DMS114 treated with DMSO at 0.1 percent for 48 hours (cell line): ENCODE measurements around the gene CLCN2.

Experiments
- DNase-seq: peaks from one replicate; lab custom pipeline; 2025; ENCODE audit not compliant: unreplicated experiment; lab: John Stamatoyannopoulos, UW

CLCN2 gene

DNA sequence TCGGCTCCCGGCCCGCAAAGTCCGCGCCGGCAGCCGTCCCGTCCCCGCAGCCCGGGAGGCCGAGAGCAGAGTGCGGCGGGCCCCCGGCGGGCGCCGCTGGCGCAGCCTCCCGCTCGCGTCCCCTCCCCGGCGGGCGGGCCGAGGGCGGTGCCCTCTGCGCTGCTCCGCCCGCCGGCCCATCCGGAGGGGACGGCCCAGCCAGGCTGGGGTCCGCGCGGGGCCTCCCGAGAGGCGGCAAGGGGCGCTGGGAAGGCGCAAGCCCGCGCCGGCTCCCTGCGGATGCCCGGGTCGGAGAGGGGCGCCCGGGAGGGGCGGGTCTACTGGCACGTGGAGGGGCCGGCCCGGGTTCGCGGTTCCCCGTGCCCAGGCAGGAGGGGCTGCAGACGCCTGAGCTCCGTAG lies at the start of gene CLCN2, which contains the start of gene POLR2H:
Gene CLCN2 (minus strand): TSS at position 74 of the 400 bp plus-strand sequence. CDS start 126 bp downstream, outside the sequence.
Gene POLR2H (plus strand): TSS at position 179 of the 400 bp plus-strand sequence. CDS start 1,783 bp downstream, outside the sequence.
- DNase-seq = no peak

DNA sequence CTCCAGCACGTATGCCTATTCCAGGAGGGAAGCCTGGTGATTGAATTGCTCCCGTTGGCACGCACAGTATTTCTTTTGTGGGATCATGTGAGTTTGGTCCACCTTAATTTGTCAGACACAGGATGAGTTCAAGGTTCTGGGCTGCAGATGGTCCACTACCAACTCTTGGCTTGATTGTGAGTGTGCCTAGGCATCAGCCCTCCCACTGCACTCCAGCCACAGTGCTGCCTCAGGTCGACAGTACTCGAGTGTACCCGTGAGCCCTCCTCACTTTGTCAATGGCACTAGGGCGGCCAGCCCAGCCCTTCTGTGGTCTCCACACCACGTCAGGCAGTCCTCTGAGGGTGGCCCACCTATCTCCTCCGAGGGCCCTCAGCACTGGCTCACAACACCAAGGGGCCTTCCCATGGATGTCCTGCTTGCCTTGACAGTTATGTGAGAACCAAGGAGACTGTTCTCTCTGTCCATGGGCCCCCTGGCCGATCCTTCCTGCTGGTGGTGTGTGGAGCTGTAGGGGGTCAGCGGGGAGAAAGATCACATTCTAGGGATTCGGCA lies 48.6 kb upstream of the CLCN2 start:
- no peak for DNase-seq

DNA sequence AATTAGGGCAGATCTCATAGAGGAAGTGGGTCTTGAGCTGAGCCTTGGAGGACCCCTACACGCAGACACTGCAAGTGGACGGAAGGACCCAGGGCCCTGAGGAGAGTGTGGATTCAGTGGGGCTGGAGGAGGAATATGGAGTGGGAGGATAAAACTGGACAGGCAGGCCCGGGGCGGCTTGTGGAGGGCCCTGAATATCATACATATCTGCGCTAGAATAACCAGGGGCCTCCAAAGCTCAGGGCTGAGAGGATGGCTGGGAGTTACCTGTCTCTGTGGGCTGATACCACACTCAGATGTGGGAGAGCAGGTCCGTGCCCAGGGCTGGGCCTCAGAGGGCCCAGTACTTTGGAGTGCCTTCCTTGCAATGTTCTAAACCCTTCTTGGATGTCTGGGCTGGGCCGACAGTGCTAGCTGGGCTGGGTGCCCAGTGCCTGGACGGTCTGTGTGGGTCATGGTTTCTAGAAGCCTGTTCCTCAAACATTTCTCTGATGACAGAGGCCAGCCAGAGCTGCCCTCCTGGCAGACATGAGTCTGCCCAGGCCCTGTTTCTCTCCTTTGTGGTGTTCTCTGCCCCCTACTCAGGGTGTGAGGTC lies 48.0 kb upstream of the CLCN2 start:
- no peak for DNase-seq

DNA sequence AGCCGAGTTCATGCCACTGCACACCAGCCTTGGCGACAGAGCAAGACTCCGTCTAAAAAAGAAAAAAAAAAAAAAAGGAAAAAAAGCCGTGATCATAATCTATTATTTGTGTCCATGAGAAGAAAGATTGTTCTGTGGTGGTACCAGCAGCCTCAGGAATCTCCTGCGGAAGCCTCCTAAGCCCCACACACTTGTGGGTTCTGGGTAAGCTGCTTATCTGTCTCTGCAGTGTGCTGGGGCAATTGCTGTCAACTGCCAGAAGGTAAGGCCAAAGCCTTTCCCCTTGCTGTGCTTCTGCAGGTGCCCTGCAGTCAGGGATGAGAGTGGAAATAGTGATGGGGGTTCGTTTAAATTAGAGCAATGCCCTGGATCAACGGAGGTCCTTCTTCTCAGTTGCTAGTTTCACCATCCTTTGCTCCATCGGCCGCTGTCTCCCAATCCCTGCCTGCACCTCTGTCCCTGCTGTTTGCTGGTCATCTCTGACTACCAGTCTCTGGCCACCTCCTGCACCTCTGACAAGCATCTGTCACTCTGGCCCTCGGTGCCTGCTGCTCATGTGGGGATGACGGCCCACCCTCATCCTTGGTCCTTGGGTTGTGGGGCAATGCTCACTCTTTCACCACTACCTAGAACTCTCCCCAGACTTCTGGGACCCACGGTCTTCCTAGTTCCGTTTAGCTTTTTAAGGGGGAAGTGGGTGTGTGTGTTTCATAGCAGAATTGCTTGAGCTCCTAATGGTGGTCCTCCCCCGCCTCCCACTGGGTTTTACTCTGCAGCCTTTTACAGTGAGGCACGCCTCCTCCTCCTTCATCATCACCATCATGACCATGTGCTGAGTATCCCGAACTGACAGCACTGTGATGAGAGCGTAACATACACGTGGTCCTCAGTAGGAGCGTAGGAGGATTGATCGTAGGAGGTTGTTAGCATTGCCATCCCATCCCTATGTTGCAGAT lies 43.9 kb upstream of the CLCN2 start:
- DNase-seq = no peak

DNA sequence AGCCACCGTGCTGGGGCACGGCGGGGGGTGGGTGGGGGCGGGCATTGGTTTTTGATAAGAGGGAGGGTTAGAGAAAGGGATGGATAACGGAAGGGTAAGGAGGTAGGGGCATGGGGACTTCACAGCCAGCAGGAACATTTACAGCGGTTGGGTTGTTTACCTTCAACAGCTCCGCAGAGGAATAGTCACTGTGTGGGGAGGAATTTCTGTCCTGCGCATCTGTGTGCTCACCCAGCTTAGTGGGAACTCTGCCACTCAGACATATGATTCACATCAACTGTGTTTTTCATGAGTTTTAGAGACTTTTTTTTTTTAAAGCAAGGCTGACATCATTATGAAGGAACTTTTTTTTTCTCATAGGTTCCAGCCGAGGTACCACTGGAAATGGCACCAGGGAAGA lies 38.0 kb upstream of the CLCN2 start:
- DNase-seq = no peak

DNA sequence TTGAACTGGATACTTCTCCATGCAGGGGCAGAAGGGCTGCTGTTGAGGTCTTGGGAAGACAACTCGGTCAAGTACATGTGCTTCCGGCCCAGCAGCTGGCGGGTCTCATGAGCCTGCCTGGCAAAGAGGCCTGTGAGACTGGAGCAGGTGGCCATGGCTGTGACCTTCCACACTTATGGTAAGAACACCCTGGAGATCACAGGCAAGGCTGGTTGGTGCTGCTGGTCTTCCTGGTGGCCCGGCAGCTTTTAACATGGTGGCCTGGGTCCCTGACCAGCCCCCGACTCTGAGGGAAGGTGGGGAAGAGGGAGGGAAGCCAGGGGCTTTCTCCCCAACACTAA lies 33.9 kb upstream of the CLCN2 start:
- DNase-seq = no peak

DNA sequence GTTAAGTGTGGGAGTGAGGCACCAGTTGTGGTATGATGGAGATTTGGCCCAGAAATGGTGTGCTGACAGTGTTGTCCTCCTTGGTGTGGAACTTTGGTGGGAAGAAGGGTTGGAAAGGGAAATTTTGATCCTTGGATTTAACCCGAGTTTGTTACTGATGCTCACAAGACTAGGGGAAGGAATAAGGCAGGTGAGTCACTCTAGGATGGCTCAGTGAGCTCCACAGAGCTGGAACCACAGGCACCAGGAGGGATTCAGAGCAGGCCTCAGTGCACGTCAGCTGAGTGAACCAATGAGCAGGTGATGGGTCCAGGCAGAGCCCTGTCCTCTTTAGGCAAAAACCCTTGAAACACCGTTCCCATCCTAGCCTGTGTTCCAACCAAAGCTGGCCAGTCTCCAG lies 29.9 kb upstream of the CLCN2 start:
- no peak for DNase-seq

DNA sequence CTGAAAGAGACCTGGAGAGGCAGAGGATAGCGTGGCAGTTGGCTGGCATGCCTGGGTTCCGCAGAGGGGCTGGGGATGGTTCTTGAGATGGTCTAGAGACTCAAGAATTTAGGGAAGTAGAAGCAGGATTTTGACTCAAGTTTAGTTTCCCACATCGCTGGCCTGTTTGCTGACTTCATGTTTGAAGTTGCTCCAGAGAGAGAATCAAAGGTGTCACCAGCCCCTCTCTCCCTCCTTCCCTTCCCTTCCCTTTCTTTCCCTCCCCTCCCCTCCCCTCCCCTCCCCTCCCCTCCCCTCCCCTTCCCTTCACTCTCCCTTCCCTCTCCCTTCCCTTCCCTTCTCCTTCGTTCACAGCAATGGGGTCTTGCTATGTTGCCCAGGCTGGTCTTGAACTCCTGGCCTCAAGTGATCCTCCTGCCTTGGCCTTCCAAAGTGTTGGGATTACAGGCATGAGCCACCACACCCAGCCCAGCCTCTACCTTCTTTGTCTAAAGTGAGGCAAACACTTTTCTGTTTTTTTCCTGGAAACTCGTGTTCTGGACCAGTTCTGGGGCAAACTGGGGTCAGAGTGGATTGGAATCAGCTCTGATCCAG lies 28.6 kb upstream of the CLCN2 start:
- DNase-seq = no peak

DNA sequence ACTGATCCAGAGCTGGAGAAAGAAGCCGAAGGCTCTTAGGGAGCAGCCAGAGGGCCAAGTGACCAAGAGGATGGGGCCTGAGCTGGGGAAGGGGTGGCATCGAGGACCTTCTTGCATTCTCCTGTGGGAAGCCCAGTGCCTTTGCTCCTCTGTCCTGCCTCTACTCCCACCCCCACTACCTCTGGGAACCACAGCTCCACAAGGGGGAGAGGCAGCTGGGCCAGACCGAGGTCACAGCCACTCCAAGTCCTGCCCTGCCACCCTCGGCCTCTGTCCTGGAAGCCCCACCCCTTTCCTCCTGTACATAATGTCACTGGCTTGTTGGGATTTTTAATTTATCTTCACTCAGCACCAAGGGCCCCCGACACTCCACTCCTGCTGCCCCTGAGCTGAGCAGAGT lies 28.0 kb upstream of the CLCN2 start:
- no peak for DNase-seq

DNA sequence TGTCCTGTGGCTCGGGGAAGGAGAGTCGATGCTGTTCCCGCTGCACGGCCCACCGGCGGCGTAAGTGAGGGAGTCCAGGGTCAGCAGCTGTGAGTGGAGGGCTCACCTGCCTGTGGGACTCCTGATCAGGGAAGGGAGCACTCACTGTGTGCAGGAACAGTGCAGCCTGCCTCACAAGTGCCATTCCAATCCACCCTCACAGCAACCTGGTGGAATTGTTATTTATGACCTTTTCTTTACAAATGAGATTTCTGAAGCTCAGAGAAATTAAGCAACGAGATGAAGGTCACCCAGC lies 27.5 kb upstream of the CLCN2 start:
- no peak for DNase-seq

DNA sequence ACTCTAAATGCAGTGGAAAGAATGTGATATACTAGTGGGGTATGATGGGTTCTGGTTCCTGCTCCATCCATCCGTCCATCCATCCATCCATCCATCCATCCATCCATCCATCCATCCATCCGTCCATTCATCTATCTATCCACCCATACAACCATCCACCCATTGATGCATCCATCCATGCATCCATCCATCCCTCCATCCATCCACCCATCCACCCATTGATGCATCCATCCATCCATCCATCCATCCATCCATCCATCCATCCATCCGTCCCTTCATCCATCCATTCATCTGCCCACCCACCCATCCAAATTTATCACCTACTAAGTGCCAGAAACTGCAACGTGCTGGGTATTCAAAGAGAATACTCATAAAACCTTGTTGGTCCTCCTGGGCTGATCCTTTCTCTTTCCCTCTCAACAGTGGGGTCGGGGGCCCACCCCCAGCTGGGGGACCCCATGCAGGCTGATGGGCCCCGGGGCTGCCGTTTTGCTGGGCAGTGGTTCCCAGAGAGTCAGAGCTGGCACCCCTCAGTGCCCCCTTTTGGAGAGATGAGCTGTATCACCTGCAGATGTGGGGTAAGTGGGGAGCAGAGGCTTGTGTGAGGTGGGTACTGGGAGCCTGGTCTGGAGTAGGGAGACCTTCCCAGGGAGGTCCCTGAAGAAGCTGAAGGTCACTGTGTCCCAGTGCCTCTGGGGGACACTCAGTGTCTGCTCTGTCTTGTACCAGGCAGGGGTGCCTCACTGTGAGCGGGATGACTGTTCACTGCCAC lies 26.9 kb upstream of the CLCN2 start:
- DNase-seq = no peak

DNA sequence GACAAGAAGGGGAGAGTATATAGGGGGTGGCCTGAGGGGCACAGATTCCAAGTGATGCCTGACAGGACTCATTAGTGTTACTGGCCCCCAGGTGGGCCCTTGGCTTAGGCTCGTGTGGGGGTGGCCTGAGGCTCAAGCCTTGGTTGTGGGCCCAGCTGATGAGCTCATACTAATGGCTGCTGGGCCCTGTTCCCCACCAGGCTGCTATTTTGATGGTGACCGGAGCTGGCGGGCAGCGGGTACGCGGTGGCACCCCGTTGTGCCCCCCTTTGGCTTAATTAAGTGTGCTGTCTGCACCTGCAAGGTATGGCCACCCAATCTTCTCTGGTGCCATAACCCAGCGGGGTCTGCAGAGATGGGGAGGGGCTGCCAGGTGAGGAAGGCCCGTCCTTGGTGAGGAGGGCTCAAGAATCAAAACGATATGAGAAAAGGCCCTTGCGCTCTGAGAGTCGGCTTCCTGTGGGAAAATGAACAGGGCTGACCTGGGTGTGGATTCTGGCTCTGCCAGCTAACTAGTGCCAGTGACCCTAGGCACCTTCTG lies 25.8 kb upstream of the CLCN2 start:
- no peak for DNase-seq

DNA sequence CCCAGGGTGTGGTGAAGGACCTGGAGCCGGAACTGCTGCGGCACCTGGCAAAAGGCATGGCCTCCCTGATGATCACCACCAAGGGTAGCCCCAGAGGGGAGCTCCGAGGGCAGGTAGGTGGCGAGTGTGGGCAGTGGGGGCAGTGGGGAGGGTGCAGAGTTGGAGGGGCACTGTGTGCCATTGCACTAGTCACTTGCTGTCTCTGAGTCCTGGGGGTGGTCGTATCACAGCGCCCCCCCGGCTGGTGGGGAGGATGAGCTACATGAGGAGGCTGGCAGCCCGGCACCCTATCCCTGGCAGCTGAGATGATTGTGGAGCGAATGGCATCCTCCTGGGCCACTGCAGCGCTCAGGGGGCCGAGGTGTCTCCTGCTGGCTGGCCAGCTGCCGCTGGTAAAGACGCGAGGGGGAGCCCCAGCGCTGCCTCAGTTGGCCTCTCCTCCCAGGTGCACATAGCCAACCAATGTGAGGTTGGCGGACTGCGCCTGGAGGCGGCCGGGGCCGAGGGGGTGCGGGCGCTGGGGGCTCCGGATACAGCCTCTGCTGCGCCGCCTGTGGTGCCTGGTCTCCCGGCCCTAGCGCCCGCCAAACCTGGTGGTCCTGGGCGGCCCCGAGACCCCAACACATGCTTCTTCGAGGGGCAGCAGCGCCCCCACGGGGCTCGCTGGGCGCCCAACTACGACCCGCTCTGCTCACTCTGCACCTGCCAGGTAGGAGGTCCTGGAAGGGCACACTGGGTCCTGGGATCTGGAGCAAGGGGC lies 24.8 kb upstream of the CLCN2 start:
- DNase-seq = no peak

DNA sequence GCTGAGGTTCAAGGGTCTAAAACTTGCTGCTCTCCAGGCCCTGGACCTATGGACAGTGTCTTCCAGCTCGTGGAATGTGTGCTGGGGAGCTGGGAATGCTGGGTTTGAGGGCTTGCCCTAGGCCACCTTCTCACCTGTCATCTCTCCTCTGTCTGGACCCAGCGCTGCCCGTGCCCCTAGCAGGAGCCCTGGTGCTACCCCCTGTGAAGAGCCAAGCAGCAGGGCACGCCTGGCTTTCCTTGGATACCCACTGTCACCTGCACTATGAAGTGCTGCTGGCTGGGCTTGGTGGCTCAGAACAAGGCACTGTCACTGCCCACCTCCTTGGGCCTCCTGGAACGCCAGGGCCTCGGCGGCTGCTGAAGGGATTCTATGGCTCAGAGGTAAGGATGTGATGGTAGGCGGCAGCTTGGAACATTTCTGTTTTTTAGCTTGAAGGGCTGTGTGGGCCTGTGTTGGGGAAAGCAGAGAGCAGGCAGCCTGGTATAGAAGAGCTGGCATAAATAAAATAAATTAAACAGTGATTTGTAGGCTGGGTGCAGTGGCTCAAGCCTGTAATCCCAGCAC lies 23.5 kb upstream of the CLCN2 start:
- DNase-seq = no peak

DNA sequence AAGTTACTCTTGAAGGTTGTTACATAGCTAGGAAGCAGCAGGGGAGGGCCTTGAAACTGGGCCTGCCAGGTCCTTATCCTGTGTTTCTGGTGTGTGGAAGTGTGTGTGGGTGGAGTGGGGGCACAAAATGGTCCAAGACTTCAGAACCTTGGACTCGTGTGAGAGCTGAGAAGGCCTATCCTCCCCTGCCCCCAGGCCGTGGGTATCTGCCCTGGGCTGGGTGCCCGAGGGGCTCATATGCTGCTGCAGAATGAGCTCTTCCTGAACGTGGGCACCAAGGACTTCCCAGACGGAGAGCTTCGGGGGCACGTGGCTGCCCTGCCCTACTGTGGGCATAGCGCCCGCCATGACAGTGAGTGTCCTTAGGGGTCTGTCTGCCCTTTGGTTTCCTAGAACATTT lies 22.9 kb upstream of the CLCN2 start:
- no peak for DNase-seq

DNA sequence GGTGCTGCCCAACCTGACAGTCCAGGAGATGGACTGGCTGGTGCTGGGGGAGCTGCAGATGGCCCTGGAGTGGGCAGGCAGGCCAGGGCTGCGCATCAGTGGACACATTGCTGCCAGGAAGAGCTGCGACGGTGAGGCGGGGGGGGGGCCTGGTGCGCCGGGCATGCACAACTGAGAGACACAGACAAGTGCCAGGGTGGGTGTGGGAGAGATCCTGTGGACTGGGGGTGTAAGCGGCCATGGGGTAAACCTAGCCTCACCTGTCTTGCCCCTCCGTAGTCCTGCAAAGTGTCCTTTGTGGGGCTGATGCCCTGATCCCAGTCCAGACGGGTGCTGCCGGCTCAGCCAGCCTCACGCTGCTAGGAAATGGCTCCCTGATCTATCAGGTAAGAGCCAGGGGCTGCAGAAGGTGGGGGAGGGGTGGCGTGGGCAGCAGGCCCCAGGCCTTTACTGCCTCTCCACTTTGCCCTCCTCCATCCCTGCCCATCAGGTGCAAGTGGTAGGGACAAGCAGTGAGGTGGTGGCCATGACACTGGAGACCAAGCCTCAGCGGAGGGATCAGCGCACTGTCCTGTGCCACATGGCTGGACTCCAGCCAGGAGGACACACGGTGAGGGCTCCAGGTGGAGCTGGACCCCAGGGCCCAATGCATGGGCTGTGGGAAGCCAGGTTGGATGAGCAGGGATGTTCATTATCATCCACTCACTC lies 21.8 kb upstream of the CLCN2 start:
- DNase-seq = no peak

DNA sequence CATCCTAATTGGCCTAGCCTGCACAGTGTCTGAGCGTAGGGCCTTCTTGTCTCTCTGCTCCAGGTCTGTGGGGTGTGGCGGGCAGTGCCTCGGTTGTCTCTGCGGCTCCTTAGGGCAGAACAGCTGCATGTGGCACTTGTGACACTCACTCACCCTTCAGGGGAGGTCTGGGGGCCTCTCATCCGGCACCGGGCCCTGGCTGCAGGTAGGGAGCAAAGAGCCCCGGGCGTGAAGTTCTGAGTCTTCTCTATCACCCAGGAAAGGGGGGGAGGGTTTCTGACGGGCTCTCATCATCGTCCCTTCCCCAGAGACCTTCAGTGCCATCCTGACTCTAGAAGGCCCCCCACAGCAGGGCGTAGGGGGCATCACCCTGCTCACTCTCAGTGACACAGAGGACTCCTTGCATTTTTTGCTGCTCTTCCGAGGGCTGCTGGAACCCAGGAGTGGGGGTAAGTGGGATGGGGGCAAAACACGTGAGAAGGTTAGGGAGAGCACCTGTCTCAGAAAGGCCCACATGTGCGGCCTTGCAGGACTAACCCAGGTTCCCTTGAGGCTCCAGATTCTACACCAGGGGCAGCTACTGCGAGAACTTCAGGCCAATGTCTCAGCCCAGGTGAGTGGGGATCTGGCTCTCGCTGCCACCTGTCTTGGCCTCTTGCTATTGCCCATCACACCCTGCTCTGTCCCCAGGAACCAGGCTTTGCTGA lies 21.1 kb upstream of the CLCN2 start:
- no peak for DNase-seq
